GM21447 (cell line): ENCODE measurements around the gene IGLL1.
"Not testable (repeated sequence)": the region's sequence is repeated elsewhere in the genome, so short reads cannot be mapped to it uniquely, and the experiment has no call there.

Experiments
- ATAC-seq: cut with Tn5 transposase; IDR thresholded peaks from one replicate; pipeline ENCODE4 v1.9.1; 2021; ENCODE audit not compliant: unreplicated experiment

Gene IGLL1

GRCh38 chr22:23579870-23580575, at the start of gene IGLL1:
Gene IGLL1, minus strand, starts transcription at chr22:23580290. Its CDS starts 100 bp downstream, at chr22:23580190.
- ATAC-seq = no peak

DNA sequence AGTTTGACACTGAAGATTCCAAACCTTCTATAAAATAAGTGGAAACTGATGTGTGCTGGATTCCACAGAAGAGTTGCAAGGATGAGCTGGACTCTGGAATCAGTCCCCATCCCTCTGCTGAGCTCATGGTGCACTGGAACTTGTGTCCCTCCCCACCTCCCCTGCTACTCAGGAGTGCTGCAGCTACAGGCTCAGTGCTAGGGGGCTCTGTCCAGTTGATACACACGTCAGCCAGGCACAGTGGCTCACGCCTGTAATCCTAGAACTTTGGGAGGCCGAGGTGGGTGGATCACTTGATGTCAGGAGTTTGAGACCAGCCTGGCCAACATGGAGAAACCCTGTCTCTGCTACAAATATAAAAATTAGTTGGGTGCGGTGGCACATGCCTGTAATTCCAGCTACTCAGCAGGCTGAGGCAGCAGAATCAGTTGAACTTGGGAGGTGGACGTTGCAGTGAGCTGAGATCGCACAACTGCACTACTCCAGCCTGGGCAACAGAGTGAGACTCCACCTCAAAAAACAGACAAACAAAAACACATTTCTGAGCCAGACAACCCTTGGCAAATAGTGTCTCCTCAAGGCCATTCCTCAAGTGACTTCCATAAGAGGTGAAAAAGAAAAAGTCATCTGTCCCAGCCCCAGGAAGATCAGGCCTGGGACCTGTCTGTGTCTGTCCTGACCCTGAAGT, 48.1 kb upstream of the IGLL1 start:
- ATAC-seq = not testable (repeated sequence)

DNA sequence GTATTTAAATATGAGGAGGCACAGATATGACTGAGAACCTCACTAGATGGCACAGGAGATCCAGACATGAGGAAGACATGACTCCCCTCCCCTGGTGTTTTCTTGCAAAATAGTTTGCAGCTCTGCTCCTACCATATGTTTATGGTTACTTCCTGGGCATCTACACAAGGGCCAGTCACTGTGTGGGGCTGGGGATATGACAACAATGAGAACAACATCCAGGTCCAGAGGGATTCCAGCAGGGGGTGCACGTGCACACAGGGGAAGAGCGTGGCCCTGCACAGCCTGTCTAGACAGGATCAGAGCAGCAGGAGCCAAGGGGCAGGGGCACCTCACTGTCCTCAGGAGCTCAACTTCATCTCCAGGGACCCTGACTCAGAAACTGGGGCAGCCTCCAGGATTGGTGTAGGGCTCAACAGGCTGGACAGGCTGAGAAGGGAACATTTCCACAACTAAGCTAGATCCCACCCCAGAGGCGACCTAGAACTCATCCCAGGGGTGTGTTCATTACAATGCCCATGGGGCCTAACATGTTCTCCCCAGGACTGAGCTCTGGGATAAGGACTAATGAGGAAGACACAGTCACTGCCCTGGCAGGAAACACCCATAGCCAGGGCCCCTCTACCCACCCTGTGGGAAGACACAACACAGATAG, 47.4 kb upstream of the IGLL1 start:
- not testable (repeated sequence) for ATAC-seq

GRCh38 chr22:23626286-23626975, 46.3 kb upstream of the IGLL1 start:
- ATAC-seq = no peak

DNA sequence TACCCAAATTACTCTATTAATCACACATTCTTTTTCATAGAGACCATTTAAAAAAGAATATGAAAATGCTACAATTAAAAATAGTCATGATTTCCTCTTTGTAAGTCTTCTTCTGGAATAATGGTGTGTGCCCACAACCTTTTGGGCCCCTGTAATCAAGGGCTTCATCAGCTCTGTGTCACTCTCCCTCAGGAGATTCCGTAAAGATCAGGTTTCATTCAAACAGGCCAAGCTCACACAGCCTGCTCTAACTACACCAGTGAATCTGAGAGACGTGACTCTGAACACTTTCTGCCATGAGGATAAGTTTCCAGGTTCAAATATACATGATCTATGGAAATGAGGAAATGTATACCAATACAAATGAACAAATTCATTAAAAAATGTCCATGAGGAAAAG, 42.5 kb upstream of the IGLL1 start:
- ATAC-seq = no peak

DNA sequence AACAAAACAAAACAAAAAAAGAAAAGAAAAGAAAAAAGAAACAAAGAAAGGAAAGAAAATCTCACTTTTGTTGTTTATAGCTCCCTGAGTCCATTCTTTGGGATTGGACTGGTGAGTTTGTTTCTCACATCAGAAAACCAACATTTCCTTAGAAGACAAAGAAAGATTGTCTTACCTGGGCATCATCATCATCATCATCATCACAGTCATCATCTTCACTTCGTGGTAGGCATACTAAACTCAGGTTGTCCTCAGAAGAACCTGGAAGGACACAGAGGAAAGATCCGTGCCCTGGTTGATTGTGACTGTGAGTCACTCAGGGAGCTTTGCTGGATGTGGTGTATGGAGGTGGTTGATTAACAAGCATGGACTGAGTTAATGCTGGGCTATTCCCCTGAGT, 41.8 kb upstream of the IGLL1 start:
- ATAC-seq = not testable (repeated sequence)

DNA sequence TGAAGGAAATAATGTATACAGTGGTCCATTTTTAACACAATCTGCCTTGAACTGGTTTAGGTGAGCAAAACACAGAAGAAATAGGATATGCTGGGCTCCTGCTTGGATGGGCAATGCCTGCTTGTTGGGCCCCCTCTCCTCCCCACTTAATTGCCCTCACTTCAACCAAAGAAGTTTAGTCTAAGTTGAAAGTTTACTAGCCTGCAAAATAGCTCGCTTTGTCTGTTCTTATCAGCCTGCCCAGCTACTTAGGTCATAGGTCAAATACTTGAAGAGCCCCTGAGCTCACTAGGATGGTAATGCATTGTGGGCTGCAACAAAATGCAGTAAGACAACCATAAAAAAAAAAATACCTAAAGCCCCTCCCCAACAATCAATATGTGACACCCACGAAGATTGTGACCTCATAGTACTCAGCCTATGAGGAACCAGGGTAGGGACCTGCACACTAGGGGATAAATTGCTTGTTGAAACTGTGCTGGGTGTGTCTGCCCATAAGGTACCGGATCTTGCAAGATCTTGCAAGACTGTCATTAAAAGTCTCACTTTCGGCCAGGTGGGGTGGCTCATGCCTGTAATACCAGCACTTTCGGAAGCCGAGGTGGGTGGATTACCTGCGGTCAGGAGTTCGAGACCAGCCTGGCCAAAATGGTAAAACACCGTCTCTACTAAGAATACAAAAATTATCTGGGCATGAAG, 41.1 kb upstream of the IGLL1 start:
- no peak for ATAC-seq

- no peak for ATAC-seq
Measured at GRCh38 chr22:23613193-23613972, 33.3 kb upstream of the IGLL1 start.

- ATAC-seq = no peak
Measured at GRCh38 chr22:23609983-23610781, 30.1 kb upstream of the IGLL1 start.

DNA sequence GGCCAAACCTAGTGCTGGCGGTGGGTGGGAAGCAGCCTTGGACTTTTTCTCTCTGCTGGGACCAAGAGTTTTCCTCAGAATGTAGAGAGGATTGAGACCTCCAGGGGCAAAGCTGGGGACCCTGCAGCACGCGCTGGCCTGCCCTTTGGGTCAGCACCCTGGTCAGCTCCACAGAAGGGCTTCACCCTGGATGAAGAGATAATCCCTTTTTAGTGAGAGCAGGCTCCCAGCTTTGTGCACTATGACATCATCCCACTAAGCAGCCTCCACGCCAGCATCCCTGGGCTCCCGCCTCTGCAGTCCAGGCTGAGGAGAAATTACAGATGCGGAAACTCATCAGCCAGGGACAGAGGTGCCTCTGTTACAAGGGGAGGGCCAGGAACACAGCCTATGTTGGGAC, 28.5 kb upstream of the IGLL1 start:
- no peak for ATAC-seq

DNA sequence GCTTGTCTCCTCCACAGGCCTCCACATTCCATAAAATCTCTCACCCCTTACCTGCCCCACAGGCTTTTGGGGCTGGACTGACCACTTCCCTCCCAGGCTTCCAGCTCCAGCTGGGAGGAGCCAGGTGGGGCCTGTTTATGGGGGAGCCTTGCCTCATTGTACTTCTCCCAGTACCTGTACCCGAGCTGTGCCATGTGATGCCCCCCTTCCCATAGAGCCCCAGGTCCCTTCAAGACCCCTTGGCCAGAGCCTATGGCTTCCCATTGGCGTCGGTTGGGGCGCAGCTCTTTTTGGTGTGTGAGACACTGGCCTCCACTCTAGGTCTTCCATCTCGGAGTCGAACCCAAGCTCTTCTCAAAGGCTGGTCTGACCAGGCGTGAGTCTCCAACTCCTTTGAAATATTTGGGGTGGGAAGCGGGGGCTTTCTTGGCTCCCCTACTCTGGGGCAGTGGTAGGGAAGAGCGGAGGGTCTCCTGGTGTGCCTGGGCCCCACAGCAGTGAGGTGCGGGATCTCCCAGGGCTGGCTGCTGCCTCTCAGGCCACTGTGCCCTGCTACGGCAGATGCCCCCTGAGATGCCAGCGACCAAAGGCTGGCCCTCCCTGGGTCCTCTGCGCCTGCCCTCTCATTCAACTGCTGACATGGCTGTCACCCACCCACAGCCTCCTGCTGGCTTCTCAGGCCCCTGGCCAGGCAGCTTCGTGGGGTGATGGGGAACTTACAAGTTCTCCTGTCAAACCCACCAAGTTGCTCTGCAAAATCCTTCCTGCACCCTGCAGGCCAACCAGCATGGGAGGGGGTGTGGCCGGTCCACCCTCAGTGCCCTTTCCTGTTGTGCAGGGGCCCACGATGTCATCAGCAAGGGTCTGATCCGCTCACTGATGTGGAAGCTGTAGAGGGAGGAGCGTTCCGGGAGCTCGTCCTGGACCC, 26.4 kb upstream of the IGLL1 start:
- ATAC-seq = no peak

- no peak for ATAC-seq
Measured at GRCh38 chr22:23604939-23605712, 25.0 kb upstream of the IGLL1 start.

GRCh38 chr22:23603266-23603665, 23.2 kb upstream of the IGLL1 start:
- no peak for ATAC-seq

GRCh38 chr22:23598805-23599518, 18.9 kb upstream of the IGLL1 start:
- ATAC-seq = no peak

DNA sequence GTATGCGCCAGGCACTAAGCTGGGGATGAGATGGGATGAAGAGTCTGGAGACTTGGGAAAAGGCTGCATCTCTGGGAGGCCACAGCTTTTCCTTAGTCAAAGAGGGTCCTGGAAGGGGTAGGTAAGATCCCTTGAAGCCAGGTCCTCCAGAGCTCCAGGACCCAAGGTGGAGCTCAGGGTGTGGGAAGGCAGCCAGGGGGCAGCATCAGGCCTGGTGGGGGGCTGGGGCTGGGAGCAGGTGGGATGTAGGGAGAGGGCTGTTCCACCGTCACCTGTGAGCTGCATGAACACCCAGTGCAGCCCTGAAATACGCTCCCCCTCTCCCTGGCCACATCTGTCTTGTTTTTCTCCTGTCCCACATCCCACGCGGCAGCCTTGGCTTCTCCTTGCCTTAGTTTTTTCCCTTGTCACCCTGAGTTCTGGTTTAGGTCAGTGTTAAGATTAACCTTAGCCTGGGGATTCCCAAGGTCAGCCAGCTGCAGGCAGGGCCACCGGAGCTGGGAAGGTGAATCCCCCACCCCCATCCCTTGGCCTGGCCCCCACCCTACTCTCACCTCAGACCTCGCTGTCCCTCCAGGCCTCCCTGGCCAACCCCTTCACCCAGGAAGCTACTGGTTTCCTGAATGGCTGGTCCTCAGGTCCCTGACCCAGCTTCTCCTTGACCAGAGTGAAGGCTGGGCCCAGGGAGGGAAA, 17.6 kb upstream of the IGLL1 start:
- ATAC-seq = not testable (repeated sequence)

- not testable (repeated sequence) for ATAC-seq
Measured at GRCh38 chr22:23595904-23596303, 15.8 kb upstream of the IGLL1 start.
